Measurements from ENCODE around the gene AP5B1.
"Not testable (repeated sequence)": the region's sequence is repeated elsewhere in the genome, so short reads cannot be mapped to it uniquely, and the experiment has no call there.

AP5B1 gene

GRCh38 chr11:65736810-65737209, 44.0 kb downstream of the AP5B1 start:
- no peak for DNase-seq (ENCODE audit: low read depth)
- no peak overlapping the region for H3K4me3 ChIP-seq (ENCODE audit: low read depth, low read length)
- TF ChIP-seq CTCF (IDR thresholded peaks at IDR 0.05; ENCODE audit: low read depth, low read length, missing control alignments) = no peak

GRCh38 chr11:65735111-65735510, 45.7 kb downstream of the AP5B1 start:
- H3K4me3 ChIP-seq (ENCODE audit: low read depth, low read length); DNase-seq (ENCODE audit: low read depth): not testable (repeated sequence)

GRCh38 chr11:65730461-65730860, 50.3 kb downstream of the AP5B1 start:
- DNase-seq (ENCODE audit: low read depth) = no peak

GRCh38 chr11:65727865-65728264, 52.9 kb downstream of the AP5B1 start:
- no peak overlapping the region for H3K4me3 ChIP-seq (ENCODE audit: low read depth, low read length)
- TF ChIP-seq CTCF (IDR thresholded peaks at IDR 0.05; ENCODE audit: low read depth, low read length, missing control alignments) = no peak
- no peak for DNase-seq (ENCODE audit: low read depth)

More at GRCh38 chr11:65730461-65730860, 50.3 kb downstream of the AP5B1 start:
- no peak overlapping the region for H3K4me3 ChIP-seq (ENCODE audit: low read depth, low read length)
- TF ChIP-seq CTCF (IDR thresholded peaks at IDR 0.05; ENCODE audit: low read depth, low read length, missing control alignments) = no peak

GRCh38 chr11:65726660-65727059, 54.1 kb downstream of the AP5B1 start:
- DNase-seq (ENCODE audit: low read depth) = no peak
- TF ChIP-seq CTCF (IDR thresholded peaks at IDR 0.05; ENCODE audit: low read depth, low read length, missing control alignments) = peak; percentile 31
- H3K4me3 ChIP-seq (ENCODE audit: low read depth, low read length) = no peak overlapping the region
